ENCODE data around the gene ZFPL1. TPM values are rescaled to one million over a fixed set of nuclear protein-coding genes. Genes with fewer than 3 reads are reported as not detected.

The ZFPL1 gene
- total RNA-seq, 2 donors from 2014 or later = 35.7 to 46.6 TPM

- no peak overlapping the region for H3K27ac Mint-ChIP-seq
- no peaks in the 10 kb centered on the region for H3K9me3 ChIP-seq (ENCODE audit: control insufficient read depth, low read length)
- H3K36me3 ChIP-seq (ENCODE audit: control insufficient read depth, insufficient read depth, low read length) = peaks cover 39% of the 10 kb centered on the region
- H3K27me3 ChIP-seq (ENCODE audit: control insufficient read depth, insufficient read depth, low read length, poor library complexity, severe bottlenecking) = no peaks in the 10 kb centered on the region
- H3K4me3 Mint-ChIP-seq = no peak overlapping the region
- 92 to 100% methylated on average over 1 to 9 of the region's 9 CpGs for WGBS, 2 experiments (ENCODE audit: insufficient coverage in 1 of 2, insufficient read length in 1 of 2)
- no peaks in the 10 kb centered on the region for H3K27me3 Mint-ChIP-seq (ENCODE audit: insufficient read depth)
- DNase-seq = no peak
- H3K9me3 Mint-ChIP-seq = no peaks in the 10 kb centered on the region
- H3K9ac ChIP-seq (ENCODE audit: extremely low read depth, low read length, poor library complexity, severe bottlenecking) = no peak overlapping the region
- no peak for TF ChIP-seq CTCF (conservative IDR thresholded peaks at IDR 0.05)
- peaks cover 6% of the 10 kb centered on the region for H3K4me1 Mint-ChIP-seq
- no peaks in the 10 kb centered on the region for H3K4me1 ChIP-seq (ENCODE audit: control insufficient read depth, insufficient read depth, low read length)
- H3K4me3 ChIP-seq (ENCODE audit: low read length) = no peak overlapping the region
- H3K36me3 Mint-ChIP-seq (ENCODE audit: low read depth) = peaks cover 41% of the 10 kb centered on the region
- no peak overlapping the region for H3K27ac ChIP-seq (ENCODE audit: low read depth, low read length)
These were observed 2.8 kb downstream of the ZFPL1 start for GRCh38 chr11:65086809-65087208.

GRCh38 chr11:65087216-65087615, 3.2 kb downstream of the ZFPL1 start:
- H3K9ac ChIP-seq (ENCODE audit: extremely low read depth, low read length, poor library complexity, severe bottlenecking) = no peak overlapping the region
- H3K27ac ChIP-seq (ENCODE audit: low read depth, low read length) = no peak overlapping the region
- no peak overlapping the region for H3K27ac Mint-ChIP-seq
- 96 to 100% methylated on average over 2 to 11 of the region's 11 CpGs for WGBS, 2 experiments (ENCODE audit: insufficient coverage in 1 of 2, insufficient read length in 1 of 2)
- no peak for TF ChIP-seq CTCF (conservative IDR thresholded peaks at IDR 0.05)
- H3K27me3 Mint-ChIP-seq (ENCODE audit: insufficient read depth) = no peaks in the 10 kb centered on the region
- peaks cover 6% of the 10 kb centered on the region for H3K4me1 Mint-ChIP-seq
- H3K36me3 Mint-ChIP-seq (ENCODE audit: low read depth) = peaks cover 38% of the 10 kb centered on the region
- no peak overlapping the region for H3K4me3 ChIP-seq (ENCODE audit: low read length)
- H3K9me3 ChIP-seq (ENCODE audit: control insufficient read depth, low read length) = no peaks in the 10 kb centered on the region
- no peaks in the 10 kb centered on the region for H3K9me3 Mint-ChIP-seq
- no peak overlapping the region for H3K4me3 Mint-ChIP-seq
- no peak for DNase-seq
- no peaks in the 10 kb centered on the region for H3K27me3 ChIP-seq (ENCODE audit: control insufficient read depth, insufficient read depth, low read length, poor library complexity, severe bottlenecking)
- H3K4me1 ChIP-seq (ENCODE audit: control insufficient read depth, insufficient read depth, low read length) = no peaks in the 10 kb centered on the region
- peaks cover 35% of the 10 kb centered on the region for H3K36me3 ChIP-seq (ENCODE audit: control insufficient read depth, insufficient read depth, low read length)

GRCh38 chr11:65087827-65088226, 3.8 kb downstream of the ZFPL1 start:
- WGBS, 2 experiments (ENCODE audit: insufficient coverage in 1 of 2, insufficient read length in 1 of 2) = 97 to 100% methylated on average over 8 to 15 of the region's 15 CpGs

More at GRCh38 chr11:65087827-65088226, 3.8 kb downstream of the ZFPL1 start:
- H3K4me1 ChIP-seq (ENCODE audit: control insufficient read depth, insufficient read depth, low read length) = no peaks in the 10 kb centered on the region
- Mint-ChIP-seq H3K9me3 (no peaks in the 10 kb centered on the region), H3K27ac (no peak overlapping the region), H3K27me3 (ENCODE audit: insufficient read depth) (no peaks in the 10 kb centered on the region), H3K4me3 (no peak overlapping the region), H3K4me1 (peaks cover 4% of the 10 kb centered on the region), H3K36me3 (ENCODE audit: low read depth) (peaks cover 38% of the 10 kb centered on the region)
- no peak for TF ChIP-seq CTCF (conservative IDR thresholded peaks at IDR 0.05)
- H3K27me3 ChIP-seq (ENCODE audit: control insufficient read depth, insufficient read depth, low read length, poor library complexity, severe bottlenecking) = no peaks in the 10 kb centered on the region
- no peaks in the 10 kb centered on the region for H3K9me3 ChIP-seq (ENCODE audit: control insufficient read depth, low read length)
- no peak overlapping the region for H3K4me3 ChIP-seq (ENCODE audit: low read length)
- H3K36me3 ChIP-seq (ENCODE audit: control insufficient read depth, insufficient read depth, low read length) = peaks cover 35% of the 10 kb centered on the region
- DNase-seq = no peak
- H3K9ac ChIP-seq (ENCODE audit: extremely low read depth, low read length, poor library complexity, severe bottlenecking) = no peak overlapping the region
- no peak overlapping the region for H3K27ac ChIP-seq (ENCODE audit: low read depth, low read length)
